Adrenal gland (tissue), 5 donors: Measurements from ENCODE around the gene SLC9A9.

ENCODE experiments used
- POLR2A ChIP-seq, 2 donors: fragments of 450-650 bp; IDR thresholded peaks; one replicate each; pipeline ENCODE4 v1.6.1; 2017; ENCODE audit warnings: antibody characterized with exemption in 2 of 2, mild to moderate bottlenecking in 2 of 2, moderate library complexity in 1 of 2
- TF ChIP-seq, protein P1 (sequence below), 6 experiments: fragments of 450-650 bp in 4 of 6; fragments of 200-600 bp in 2 of 6; sonication (generic) in 1 of 6; IDR thresholded peaks; 1 replicate in 5 of 6; 2 replicates in 1 of 6; pipeline versions ENCODE4 v1.5.1 to v1.8.0; 2016 to 2021; ENCODE audit warnings: antibody characterized with exemption in 6 of 6, mild to moderate bottlenecking in 2 of 6, moderate library complexity in 1 of 6
- donor health status: DM: no; HTN: no; CAD: no.

GRCh38 chr3:143331350-143331749 is 516.9 kb downstream of the SLC9A9 start:
- TF ChIP-seq POLR2A (IDR thresholded peaks at IDR 0.05), result no peak
- TF ChIP-seq, protein P1, sequence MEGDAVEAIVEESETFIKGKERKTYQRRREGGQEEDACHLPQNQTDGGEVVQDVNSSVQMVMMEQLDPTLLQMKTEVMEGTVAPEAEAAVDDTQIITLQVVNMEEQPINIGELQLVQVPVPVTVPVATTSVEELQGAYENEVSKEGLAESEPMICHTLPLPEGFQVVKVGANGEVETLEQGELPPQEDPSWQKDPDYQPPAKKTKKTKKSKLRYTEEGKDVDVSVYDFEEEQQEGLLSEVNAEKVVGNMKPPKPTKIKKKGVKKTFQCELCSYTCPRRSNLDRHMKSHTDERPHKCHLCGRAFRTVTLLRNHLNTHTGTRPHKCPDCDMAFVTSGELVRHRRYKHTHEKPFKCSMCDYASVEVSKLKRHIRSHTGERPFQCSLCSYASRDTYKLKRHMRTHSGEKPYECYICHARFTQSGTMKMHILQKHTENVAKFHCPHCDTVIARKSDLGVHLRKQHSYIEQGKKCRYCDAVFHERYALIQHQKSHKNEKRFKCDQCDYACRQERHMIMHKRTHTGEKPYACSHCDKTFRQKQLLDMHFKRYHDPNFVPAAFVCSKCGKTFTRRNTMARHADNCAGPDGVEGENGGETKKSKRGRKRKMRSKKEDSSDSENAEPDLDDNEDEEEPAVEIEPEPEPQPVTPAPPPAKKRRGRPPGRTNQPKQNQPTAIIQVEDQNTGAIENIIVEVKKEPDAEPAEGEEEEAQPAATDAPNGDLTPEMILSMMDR (IDR thresholded peaks at IDR 0.05), result no peak
